COR-L47 (cell line): ENCODE data around the gene MYL3.

Experiments used
- DNase-seq: peaks from one replicate; lab custom pipeline; 2025; lab: John Stamatoyannopoulos, UW

The MYL3 gene

DNA sequence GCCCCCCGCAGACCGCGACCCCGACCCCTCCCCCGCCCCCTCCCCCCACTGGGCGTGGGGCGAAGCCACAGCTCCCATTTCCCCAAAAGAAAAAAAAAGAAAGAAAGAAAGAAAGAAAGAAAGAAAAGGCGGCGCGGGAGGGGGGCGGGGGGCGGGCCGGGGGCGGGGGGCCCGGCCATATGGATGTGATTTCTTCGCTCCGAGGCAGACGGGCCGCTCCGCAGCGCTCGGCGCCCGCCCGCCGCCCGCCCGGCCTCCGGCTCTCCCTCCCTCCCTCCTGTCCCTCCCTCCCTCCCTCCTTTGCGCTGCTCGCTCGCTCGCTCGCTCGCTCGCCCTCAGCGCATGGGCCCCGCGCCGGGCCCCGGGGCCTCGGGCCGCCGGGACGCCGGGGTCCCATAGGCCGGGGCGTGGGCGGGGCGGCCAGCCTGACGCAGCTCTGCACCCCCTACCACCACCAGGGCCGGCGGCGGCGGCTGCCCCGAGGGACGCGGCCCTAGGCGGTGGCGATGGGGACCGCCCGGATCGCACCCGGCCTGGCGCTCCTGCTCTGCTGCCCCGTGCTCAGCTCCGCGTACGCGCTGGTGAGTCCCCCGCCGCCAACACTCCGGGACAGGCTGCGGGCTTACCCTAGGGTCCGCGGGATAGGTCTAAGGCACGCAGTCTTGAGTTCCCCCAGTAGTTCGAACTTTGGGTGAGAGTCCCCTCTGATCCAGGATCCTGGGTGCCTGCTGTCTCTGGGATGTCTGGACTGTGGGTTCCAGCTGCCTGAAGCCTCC lies 20.0 kb upstream of the MYL3 start:
- no peak for DNase-seq

- DNase-seq: no peak
These were observed 19.3 kb upstream of the MYL3 start for GRCh38 chr3:46882377-46883053.

- no peak for DNase-seq
These were observed 18.5 kb upstream of the MYL3 start for GRCh38 chr3:46881596-46882376.

DNA sequence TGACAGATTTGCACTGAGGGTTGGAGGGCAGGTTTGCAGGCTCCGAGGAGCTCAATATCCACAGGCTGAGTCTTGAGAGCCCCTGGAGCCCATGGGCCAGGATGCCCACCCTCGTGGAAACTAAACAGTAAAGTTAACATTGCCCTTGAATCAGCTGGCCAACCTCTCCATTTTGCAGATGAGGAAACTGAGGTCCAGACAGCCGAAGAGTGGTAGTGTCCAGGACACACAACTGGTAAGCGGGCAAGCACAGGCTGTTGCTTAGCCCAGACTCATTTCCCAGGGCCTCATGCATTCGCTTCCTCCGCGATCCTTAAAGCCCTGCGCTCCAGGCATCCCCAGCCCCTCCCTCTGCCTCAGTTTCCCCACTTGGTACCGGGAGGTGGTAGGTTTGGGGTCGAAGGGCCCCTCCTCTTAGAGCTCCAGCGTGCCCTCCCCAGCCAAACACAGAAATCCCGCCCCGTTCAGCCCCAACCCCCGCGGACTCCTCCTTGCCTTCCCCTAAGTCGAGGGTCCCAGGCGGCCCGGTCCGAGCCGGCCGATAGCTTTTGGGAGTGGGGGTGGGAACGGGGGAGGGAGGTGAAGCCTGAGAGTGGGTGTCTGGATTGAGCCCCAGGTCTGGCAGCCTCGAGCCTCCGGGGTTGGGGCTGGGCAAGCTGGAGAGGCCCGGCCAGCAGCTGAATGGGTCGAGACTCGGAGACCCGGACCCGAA lies 17.8 kb upstream of the MYL3 start:
- DNase-seq: no peak

GRCh38 chr3:46878781-46879436 lies 15.7 kb upstream of the MYL3 start:
- DNase-seq: no peak

GRCh38 chr3:46877406-46878125 lies 14.3 kb upstream of the MYL3 start, which contains the start of gene PTH1R:
TSS of gene PTH1R (plus strand) at chr3:46877721. CDS start at chr3:46883560, 5,839 bp downstream.
- no peak for DNase-seq

DNA sequence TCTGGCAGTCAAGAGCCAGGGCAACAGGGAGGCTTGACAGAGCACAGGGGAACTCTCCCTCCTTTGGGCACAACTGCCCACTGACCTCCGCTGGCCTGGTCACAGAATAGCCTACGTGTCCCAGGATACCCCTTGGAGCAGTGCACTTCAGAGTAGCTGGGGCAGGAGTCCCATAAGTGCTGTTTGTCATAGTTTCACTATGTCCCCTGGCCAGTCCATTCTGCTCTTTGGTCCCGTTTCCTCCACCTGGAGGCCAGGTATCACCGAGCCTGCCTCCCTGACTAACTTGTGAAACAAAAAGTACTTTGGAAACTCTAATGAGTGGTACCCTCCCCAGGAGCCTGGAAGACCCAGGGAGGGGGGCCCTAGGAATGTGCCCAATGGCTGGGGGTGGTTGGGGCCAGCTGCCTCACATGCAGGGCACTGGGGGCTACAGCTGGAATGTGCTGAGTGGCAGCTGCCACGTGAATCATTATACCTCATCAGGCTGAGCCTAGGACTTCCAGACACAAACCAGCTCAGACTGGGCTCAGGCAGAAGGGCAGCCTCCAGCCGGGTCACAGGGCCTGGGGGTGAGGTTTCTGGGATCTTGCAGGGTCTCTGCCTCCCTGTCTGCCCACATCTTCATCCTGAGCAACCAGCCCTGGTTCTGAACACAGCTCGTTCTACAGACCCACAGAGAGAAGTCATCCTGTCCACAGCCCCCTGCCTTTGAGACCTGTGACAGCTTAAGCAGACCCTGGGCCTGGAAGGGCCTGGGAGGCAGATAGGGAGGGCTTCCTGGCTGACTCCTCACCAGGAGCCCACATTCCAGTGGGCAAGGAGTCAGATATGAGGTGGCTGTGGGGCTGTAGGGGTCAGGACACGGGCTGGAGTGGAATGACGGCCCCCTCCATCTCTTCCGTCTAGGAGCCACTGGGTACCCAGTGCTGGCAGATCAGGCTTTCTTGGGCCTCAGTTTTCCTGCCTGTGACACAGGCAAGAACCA lies 13.4 kb upstream of the MYL3 start:
- DNase-seq: no peak

DNA sequence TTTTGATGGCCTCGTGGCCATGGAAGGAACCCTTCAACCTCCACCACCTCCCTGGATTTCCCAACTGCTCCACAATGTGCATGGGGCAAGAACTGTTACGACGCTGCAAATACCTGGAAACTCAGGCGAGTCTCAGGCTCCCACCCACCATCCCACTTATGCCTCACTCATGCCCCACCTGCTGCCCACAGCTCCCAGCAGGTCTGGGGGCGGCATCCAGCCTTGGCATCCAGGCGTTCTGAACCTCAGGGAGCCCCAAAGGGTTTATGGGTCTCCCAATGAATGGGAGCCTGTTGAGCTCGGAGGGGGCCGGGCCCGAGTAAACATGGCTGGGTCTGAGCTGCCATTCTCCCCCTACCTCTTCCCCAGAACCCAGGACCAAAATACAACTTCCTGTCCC lies 12.3 kb upstream of the MYL3 start:
- DNase-seq: no peak

GRCh38 chr3:46874430-46874829 lies 11.2 kb upstream of the MYL3 start:
- DNase-seq: no peak

- DNase-seq: no peak
These were observed 10.3 kb upstream of the MYL3 start for GRCh38 chr3:46873521-46873920.

DNA sequence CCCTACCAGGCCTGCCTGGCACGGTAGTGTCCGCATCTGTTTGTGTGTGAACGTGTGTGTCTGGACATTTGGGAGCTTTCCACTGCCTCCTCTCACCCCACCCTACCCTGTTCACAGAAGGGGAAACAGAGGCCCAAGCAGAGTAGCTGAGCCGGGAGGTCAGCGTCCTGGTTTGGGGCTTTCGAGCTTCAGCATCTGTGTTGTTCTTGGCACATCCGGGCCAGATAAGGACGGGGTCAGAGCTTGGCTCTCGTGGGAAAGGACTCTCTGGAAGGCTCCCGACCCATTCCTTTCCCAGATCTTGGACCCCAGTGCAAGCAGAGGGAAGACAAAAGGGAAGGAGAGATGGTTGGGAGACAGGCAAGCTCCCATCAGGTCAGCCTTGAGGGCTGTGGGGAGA lies 8.0 kb upstream of the MYL3 start:
- DNase-seq: no peak

- DNase-seq: no peak
These were observed 7.4 kb upstream of the MYL3 start for GRCh38 chr3:46870651-46871050.

DNA sequence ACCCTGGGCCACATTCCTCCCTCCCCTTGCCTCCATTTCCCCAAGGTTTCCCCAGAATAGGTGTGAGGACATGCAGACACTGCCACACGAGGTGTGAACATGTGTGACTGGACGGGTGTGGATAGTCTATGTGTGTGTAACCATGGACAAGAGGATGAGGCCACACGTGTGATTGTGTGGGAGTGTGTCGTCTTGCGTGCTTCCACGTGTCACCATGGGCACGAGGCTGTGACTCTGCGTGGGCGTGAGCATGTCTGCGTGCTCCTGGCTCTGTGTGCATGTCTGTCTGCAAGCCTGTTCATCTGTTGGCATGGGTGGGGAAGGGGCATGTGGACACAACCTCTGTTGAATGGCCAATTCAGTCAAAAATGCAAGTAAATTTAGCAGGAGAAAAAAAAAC lies 6.2 kb upstream of the MYL3 start:
- DNase-seq: no peak

- no peak for DNase-seq
These were observed 5.7 kb upstream of the MYL3 start for GRCh38 chr3:46868948-46869347.

GRCh38 chr3:46868287-46868686 lies 5.0 kb upstream of the MYL3 start:
- no peak for DNase-seq

DNA sequence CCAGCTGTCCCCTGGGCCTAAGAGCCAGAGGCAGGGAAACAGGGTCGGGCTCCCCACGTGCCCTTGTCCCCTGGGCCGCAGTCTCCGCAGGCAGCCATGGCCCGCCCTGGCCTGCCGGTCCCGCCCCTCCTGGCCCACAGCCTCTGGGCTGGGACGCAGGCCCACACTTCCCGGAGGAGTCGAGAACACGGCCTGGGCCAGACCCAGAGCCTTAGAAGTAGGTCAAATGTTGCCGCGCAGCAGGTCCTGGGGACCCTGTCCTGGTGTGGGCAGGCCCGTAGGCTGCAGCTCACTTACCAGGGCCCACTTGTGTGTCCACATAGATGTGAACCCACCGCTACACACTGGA lies 4.3 kb upstream of the MYL3 start:
- no peak for DNase-seq

DNA sequence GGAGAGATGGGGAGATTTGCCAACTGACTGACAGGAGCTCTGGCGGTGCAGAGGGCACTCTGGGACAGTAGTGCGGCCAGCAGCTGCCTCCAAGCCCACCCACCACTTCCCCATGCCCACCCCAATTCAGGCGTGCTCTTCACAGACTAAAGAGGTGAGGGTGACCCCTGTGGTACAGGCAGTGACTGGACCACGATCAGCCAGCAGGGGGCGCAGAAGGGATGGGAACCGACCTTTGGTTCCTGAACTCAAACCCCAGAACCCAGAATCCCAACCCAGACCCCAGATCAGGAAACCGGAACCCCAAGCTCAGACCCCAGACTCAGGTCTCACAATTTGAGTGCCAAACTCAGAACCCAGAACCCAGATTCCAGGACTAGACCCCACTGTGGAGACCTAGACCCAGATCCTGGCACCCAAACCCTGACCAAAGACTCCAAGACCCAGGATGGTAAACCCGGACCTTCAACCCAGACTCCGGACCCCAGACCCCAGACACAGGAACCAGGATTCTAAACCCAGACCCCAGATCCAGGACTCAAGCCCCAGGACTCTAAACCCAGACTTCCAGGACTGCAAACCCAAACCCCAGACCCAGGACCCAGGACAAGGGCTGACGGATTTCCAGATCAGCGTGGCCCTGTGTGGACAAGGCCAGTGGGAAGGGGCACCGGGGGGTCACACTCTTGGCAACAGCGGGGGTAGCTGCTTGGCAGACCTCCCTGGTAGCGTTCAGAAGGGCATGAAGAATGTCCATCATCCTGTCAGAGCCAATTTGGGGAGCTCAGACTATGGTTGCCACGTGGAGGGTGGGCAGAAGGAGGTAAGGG lies 3.7 kb upstream of the MYL3 start:
- peak; percentile 5 for DNase-seq

- DNase-seq: no peak
These were observed 2.9 kb upstream of the MYL3 start for GRCh38 chr3:46866032-46866595.

GRCh38 chr3:46865546-46865945 lies 2.3 kb upstream of the MYL3 start:
- DNase-seq: no peak
